ENCODE data around the gene GALNT16. TPM values are rescaled to one million over a fixed set of nuclear protein-coding genes. Genes with fewer than 3 reads are reported as not detected.

The GALNT16 gene
- total and polyA plus RNA-seq, 2 donors (not counting 1 experiment from before 2014, with no cell fraction given): 0.09 to 3.4 TPM

- intact Hi-C loops (cut with micrococcal nuclease): no loop called here
- ATAC-seq (ENCODE audit: low read depth): no peak
Observed at GRCh38 chr14:69226736-69227135, 33.2 kb upstream of the GALNT16 start.

GRCh38 chr14:69231486-69231885 lies 28.5 kb upstream of the GALNT16 start:
- H3K79me2 ChIP-seq (ENCODE audit: control insufficient read depth, insufficient read depth, low read length): no peaks in the 10 kb centered on the region
- H3K9me3 Mint-ChIP-seq (ENCODE audit: insufficient read depth): no peaks in the 10 kb centered on the region
- ChIA-PET CTCF (interaction anchor here (1.0 kb wide), 1 partner anchor 227 kb away, joined by 3 read pairs; no protein-coding TSS in a partner anchor), POLR2A (no interaction called here)
- WGBS (ENCODE audit: insufficient coverage): 91% methylated on average over 2 of the region's 2 CpGs
- H3K27me3 ChIP-seq (replicated peaks in 1 of 4; ENCODE audit: control extremely low read depth in 1 of 4, control insufficient read depth in 3 of 4, insufficient read depth in 4 of 4, low read length in 3 of 4): no peaks in the 10 kb centered on the region
- H2AFZ ChIP-seq (ENCODE audit: insufficient read depth, low read depth, low read length, poor library complexity, severe bottlenecking): no peak overlapping the region
- no peak overlapping the region for H3K4me3 Mint-ChIP-seq
- no peaks in the 10 kb centered on the region for H3K4me1 Mint-ChIP-seq
- H3K27ac Mint-ChIP-seq: no peak overlapping the region
- H3K4me3 ChIP-seq (ENCODE audit: control extremely low read depth in 1 of 5, extremely low read depth in 1 of 5, insufficient read depth in 1 of 5, low read depth in 2 of 5, low read length in 4 of 5): no peak overlapping the region
- ATAC-seq (ENCODE audit: low read depth) (no peak), DNase-seq (no peak)
- intact Hi-C loops (cut with micrococcal nuclease): no loop called here
- no peak overlapping the region for H3K27ac ChIP-seq (ENCODE audit: low read length in 2 of 2)
- no peak for TF ChIP-seq CTCF (IDR thresholded peaks at IDR 0.05)
- TF ChIP-seq EZH2 (IDR thresholded peaks at IDR 0.05; ENCODE audit: borderline replicate concordance, insufficient read depth, low read depth, low read length, poor library complexity, severe bottlenecking): no peak
- peaks cover 0 to 14% of the 10 kb centered on the region in 2 experiments for H3K36me3 ChIP-seq (replicated peaks in 1 of 2; ENCODE audit: control extremely low read depth in 1 of 2, control insufficient read depth in 1 of 2, extremely low read depth in 1 of 2, insufficient read depth in 2 of 2, low read length in 1 of 2)
- H3K9me3 ChIP-seq (ENCODE audit: control extremely low read depth in 1 of 3, control insufficient read depth in 2 of 3, insufficient read depth in 1 of 3, low read length in 2 of 3): no peaks in the 10 kb centered on the region
- H4K20me1 ChIP-seq (ENCODE audit: control insufficient read depth, insufficient read depth, low read length, poor library complexity, severe bottlenecking): no peaks in the 10 kb centered on the region
- no peaks in the 10 kb centered on the region for H3K4me1 ChIP-seq (ENCODE audit: control insufficient read depth in 2 of 2, insufficient read depth in 2 of 2, low read length in 2 of 2)
- no peak overlapping the region for H3K9ac ChIP-seq (ENCODE audit: low read length)
- H3K4me2 ChIP-seq (replicated peaks; ENCODE audit: low read depth, low read length, poor library complexity, severe bottlenecking): no peak overlapping the region
- H3K27me3 Mint-ChIP-seq: no peaks in the 10 kb centered on the region

More at GRCh38 chr14:69226736-69227135, 33.2 kb upstream of the GALNT16 start:
- H3K36me3 ChIP-seq (replicated peaks in 1 of 2; ENCODE audit: control extremely low read depth in 1 of 2, control insufficient read depth in 1 of 2, extremely low read depth in 1 of 2, insufficient read depth in 2 of 2, low read length in 1 of 2): peaks cover 0 to 2% of the 10 kb centered on the region in 2 experiments
- no peak overlapping the region for H3K27ac Mint-ChIP-seq
- no peak overlapping the region for H3K9ac ChIP-seq (ENCODE audit: low read length)
- ChIA-PET CTCF (interaction anchor here (0.7 to 2.2 kb wide), 2 partner anchors 97 to 124 kb away, joined by 4 to 5 read pairs; no protein-coding TSS in a partner anchor), POLR2A (interaction anchor here (0.7 kb wide), 1 partner anchor 230 kb away, joined by 3 read pairs; no protein-coding TSS in a partner anchor)
- TF ChIP-seq EZH2 (IDR thresholded peaks at IDR 0.05; ENCODE audit: borderline replicate concordance, insufficient read depth, low read depth, low read length, poor library complexity, severe bottlenecking) (no peak), CTCF (IDR thresholded peaks at IDR 0.05) (no peak)
- no peaks in the 10 kb centered on the region for H3K79me2 ChIP-seq (ENCODE audit: control insufficient read depth, insufficient read depth, low read length)
- H3K4me1 Mint-ChIP-seq: no peaks in the 10 kb centered on the region
- no peaks in the 10 kb centered on the region for H3K27me3 Mint-ChIP-seq
- no peak overlapping the region for H2AFZ ChIP-seq (ENCODE audit: insufficient read depth, low read depth, low read length, poor library complexity, severe bottlenecking)
- no peaks in the 10 kb centered on the region for H3K9me3 ChIP-seq (ENCODE audit: control extremely low read depth in 1 of 3, control insufficient read depth in 2 of 3, insufficient read depth in 1 of 3, low read length in 2 of 3)
- H3K4me1 ChIP-seq (ENCODE audit: control insufficient read depth in 2 of 2, insufficient read depth in 2 of 2, low read length in 2 of 2): no peaks in the 10 kb centered on the region
- no peak overlapping the region for H3K4me3 Mint-ChIP-seq
- no peak overlapping the region for H3K4me2 ChIP-seq (replicated peaks; ENCODE audit: low read depth, low read length, poor library complexity, severe bottlenecking)
- no peak overlapping the region for H3K27ac ChIP-seq (ENCODE audit: low read length in 2 of 2)
- DNase-seq: no peak
- H4K20me1 ChIP-seq (ENCODE audit: control insufficient read depth, insufficient read depth, low read length, poor library complexity, severe bottlenecking): no peaks in the 10 kb centered on the region
- no peaks in the 10 kb centered on the region for H3K9me3 Mint-ChIP-seq (ENCODE audit: insufficient read depth)
- H3K4me3 ChIP-seq (ENCODE audit: control extremely low read depth in 1 of 5, extremely low read depth in 1 of 5, insufficient read depth in 1 of 5, low read depth in 2 of 5, low read length in 4 of 5): no peak overlapping the region
- H3K27me3 ChIP-seq (replicated peaks in 1 of 4; ENCODE audit: control extremely low read depth in 1 of 4, control insufficient read depth in 3 of 4, insufficient read depth in 4 of 4, low read length in 3 of 4): no peaks in the 10 kb centered on the region
- WGBS (ENCODE audit: insufficient coverage): no CpG with 5 or more reads among the region's 2 CpGs
